ENCODE measurements around the gene BICDL2. TPM values are rescaled to one million over a fixed set of nuclear protein-coding genes. Genes with fewer than 3 reads are reported as not detected.

Gene BICDL2
- total RNA-seq, 1 experiment from 2014 or later, result not detected

GRCh38 chr16:3045758-3046640 lies 9.3 kb upstream of the BICDL2 start, which contains the start of gene MMP25:
TSS of gene MMP25 (plus strand) at chr16:3046561. CDS start at chr16:3046918, 357 bp downstream.
- DNase-seq (ENCODE audit: low spot score), result no peak
- Histone ChIP-seq H3K9me3 (ENCODE audit: low read depth, low read length, poor library complexity, severe bottlenecking) (no peaks in the 10 kb centered on the region), H3K27me3 (replicated peaks; ENCODE audit: insufficient read depth, low read depth, low read length, poor library complexity) (peaks cover 20% of the 10 kb centered on the region), H3K36me3 (ENCODE audit: insufficient read depth, low read length, poor library complexity, severe bottlenecking) (no peaks in the 10 kb centered on the region), H3K27ac (ENCODE audit: low read depth, low read length, poor library complexity, severe bottlenecking) (no peak within 1 kb of the TSS), H3K4me3 (ENCODE audit: low read depth, low read length, poor library complexity, severe bottlenecking) (peak within 1 kb of the TSS; percentile 51), H3K4me1 (ENCODE audit: insufficient read depth, low read length, poor library complexity, severe bottlenecking) (no peaks in the 10 kb centered on the region)
- CTCF ChIA-PET, result interaction anchor here (0.6 to 1.4 kb wide), 3 partner anchors 15 to 84 kb away, joined by 3 to 5 read pairs (median 4); no protein-coding TSS in a partner anchor
- TF ChIP-seq CTCF (conservative IDR thresholded peaks at IDR 0.05; ENCODE audit: low read depth, low read length) (no peak), EZH2 (IDR thresholded peaks at IDR 0.05; ENCODE audit: borderline replicate concordance, low read depth, low read length, poor library complexity, severe bottlenecking) (peak; percentile 27)
- no TSS peak for BruUV-seq (replicated peaks)
- POLR2A ChIA-PET (ENCODE audit: low non-redundant PET), result interaction anchor here (0.6 kb wide), 1 partner anchor 185 kb away, joined by 5 read pairs; no protein-coding TSS in a partner anchor
- intact Hi-C loops (cut with micrococcal nuclease; ENCODE audit: unreplicated experiment), result no loop called here

- no peak for TF ChIP-seq EZH2 (IDR thresholded peaks at IDR 0.05; ENCODE audit: borderline replicate concordance, low read depth, low read length, poor library complexity, severe bottlenecking)
- no peak for TF ChIP-seq CTCF (conservative IDR thresholded peaks at IDR 0.05; ENCODE audit: low read depth, low read length)
- POLR2A ChIA-PET (ENCODE audit: low non-redundant PET), result no interaction called here
- H3K27ac ChIP-seq (ENCODE audit: low read depth, low read length, poor library complexity, severe bottlenecking), result no peak overlapping the region
Observed at GRCh38 chr16:3044708-3045107, 8.0 kb upstream of the BICDL2 start.

GRCh38 chr16:3042376-3042775 lies 5.6 kb upstream of the BICDL2 start:
- TF ChIP-seq EZH2 (IDR thresholded peaks at IDR 0.05; ENCODE audit: borderline replicate concordance, low read depth, low read length, poor library complexity, severe bottlenecking) (no peak), CTCF (conservative IDR thresholded peaks at IDR 0.05; ENCODE audit: low read depth, low read length) (no peak)
- Histone ChIP-seq H3K27me3 (replicated peaks; ENCODE audit: insufficient read depth, low read depth, low read length, poor library complexity) (peaks cover 35% of the 10 kb centered on the region), H3K36me3 (ENCODE audit: insufficient read depth, low read length, poor library complexity, severe bottlenecking) (no peaks in the 10 kb centered on the region), H3K4me1 (ENCODE audit: insufficient read depth, low read length, poor library complexity, severe bottlenecking) (no peaks in the 10 kb centered on the region), H3K4me3 (ENCODE audit: low read depth, low read length, poor library complexity, severe bottlenecking) (no peak overlapping the region), H3K9me3 (ENCODE audit: low read depth, low read length, poor library complexity, severe bottlenecking) (no peaks in the 10 kb centered on the region), H3K27ac (ENCODE audit: low read depth, low read length, poor library complexity, severe bottlenecking) (no peak overlapping the region)
- DNase-seq (ENCODE audit: low spot score), result no peak
- intact Hi-C loops (cut with micrococcal nuclease; ENCODE audit: unreplicated experiment), result no loop called here
- ChIA-PET POLR2A (ENCODE audit: low non-redundant PET) (no interaction called here), CTCF (interaction anchor here (2.4 kb wide), 1 partner anchor 11 kb away, joined by 15 read pairs; no protein-coding TSS in a partner anchor)
- no TSS peak for BruUV-seq (replicated peaks)

More at GRCh38 chr16:3044708-3045107, 8.0 kb upstream of the BICDL2 start:
- Histone ChIP-seq H3K4me1 (ENCODE audit: insufficient read depth, low read length, poor library complexity, severe bottlenecking) (no peaks in the 10 kb centered on the region), H3K4me3 (ENCODE audit: low read depth, low read length, poor library complexity, severe bottlenecking) (no peak overlapping the region), H3K36me3 (ENCODE audit: insufficient read depth, low read length, poor library complexity, severe bottlenecking) (no peaks in the 10 kb centered on the region), H3K27me3 (replicated peaks; ENCODE audit: insufficient read depth, low read depth, low read length, poor library complexity) (peaks cover 20% of the 10 kb centered on the region), H3K9me3 (ENCODE audit: low read depth, low read length, poor library complexity, severe bottlenecking) (no peaks in the 10 kb centered on the region)
- intact Hi-C loops (cut with micrococcal nuclease; ENCODE audit: unreplicated experiment), result no loop called here
- BruUV-seq (replicated peaks), result no TSS peak
- no peak for DNase-seq (ENCODE audit: low spot score)
- CTCF ChIA-PET, result no interaction called here

Measured in A673 (cell line).